GM21786 (cell line): ENCODE data around the gene PAPOLA.
A peak's percentile ranks its signal among the peaks of the same experiment; 100 is the strongest.

Experiments used
- ATAC-seq: cut with Tn5 transposase; IDR thresholded peaks from one replicate; pipeline ENCODE4 v1.9.1; 2021; ENCODE audit not compliant: unreplicated experiment

Gene PAPOLA

GRCh38 chr14:96584907-96585671 is 82.9 kb downstream of the PAPOLA start:
- no peak for ATAC-seq

DNA sequence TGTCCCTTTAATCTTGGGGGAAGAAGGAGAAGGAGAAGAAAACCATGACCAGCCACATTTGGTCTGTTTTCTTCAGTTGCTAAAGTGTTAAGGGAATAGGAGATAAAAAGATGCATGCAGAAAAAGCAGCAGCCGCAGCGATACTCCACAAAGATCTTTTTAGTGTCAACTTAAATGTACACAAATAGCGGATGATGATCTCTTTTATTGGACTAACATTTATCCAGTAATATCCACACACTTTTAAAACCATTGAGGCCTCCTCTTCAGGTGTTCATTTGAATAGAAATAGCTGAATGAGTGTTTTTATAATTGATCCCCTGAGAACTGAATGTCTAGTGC is 83.5 kb downstream of the PAPOLA start:
- no peak for ATAC-seq

GRCh38 chr14:96586056-96586455 is 83.9 kb downstream of the PAPOLA start:
- ATAC-seq = no peak

DNA sequence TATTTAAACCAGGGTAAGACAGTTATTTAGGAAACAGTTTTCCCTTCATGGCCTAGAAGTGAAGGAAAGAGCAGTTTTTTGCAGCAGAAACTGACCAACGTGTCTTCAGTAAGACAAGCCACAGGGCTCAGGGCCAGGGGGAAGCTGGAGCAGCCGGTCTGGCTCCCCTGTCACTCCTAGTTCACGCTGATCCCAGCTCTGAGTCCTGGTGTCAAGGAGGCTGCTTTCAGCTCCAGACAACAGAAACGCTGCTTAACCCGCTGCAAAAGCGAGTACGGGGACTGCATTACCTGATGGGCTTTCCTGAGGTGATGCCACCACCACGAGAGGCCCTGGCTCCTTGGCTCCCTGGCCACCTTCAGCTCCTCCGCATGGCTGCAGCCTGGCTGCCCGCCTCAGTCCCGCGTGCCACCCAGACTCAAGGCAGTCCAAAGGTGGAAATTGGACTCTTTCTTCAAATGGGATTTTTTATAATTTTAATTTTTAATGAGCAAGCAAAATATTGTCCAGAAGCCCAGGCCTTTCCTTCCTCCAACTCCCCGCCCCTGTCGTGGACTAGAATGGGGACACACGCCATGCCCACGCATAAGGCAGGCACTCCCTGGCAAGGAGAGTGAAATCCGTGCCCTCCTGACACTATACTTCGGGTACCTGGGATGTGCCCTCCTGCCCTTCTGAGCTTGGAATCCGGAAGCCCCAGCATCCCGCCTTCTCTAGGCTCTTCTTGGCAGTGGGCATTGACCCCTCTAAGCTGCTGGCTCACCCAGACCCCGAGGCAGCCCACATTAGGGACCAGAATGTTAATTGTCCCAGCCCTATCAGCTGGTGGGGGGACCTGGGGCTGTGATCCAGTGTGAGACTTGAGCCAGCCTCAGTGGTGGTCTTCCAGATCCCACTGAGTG is 85.0 kb downstream of the PAPOLA start:
- ATAC-seq = no peak

DNA sequence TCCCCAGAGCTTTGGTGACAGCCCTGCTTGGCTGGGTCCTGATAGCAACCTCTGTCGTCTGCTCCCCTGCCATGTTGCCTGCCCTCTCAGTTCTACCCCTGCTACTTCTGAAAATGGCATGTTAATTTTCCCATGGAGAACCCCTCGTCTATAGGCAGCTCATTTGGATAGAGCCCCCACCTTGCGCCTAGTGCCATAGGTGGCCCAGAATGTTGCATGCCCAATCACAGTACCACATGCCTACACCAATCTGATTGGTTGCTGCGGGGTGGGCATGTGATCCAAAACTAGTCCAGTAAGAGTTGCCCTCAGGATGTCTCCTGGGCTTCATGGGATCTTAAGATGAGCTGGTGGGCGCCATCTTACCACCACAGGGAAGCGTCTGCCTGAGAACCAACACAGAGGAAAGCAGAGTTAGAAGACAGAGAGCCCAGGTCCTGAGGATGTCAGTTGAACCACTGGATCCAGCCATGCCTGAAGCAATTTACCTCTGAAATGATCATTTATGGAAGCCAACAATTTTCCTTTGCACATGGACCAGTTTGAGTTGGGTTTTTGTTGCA is 85.7 kb downstream of the PAPOLA start:
- ATAC-seq = no peak

DNA sequence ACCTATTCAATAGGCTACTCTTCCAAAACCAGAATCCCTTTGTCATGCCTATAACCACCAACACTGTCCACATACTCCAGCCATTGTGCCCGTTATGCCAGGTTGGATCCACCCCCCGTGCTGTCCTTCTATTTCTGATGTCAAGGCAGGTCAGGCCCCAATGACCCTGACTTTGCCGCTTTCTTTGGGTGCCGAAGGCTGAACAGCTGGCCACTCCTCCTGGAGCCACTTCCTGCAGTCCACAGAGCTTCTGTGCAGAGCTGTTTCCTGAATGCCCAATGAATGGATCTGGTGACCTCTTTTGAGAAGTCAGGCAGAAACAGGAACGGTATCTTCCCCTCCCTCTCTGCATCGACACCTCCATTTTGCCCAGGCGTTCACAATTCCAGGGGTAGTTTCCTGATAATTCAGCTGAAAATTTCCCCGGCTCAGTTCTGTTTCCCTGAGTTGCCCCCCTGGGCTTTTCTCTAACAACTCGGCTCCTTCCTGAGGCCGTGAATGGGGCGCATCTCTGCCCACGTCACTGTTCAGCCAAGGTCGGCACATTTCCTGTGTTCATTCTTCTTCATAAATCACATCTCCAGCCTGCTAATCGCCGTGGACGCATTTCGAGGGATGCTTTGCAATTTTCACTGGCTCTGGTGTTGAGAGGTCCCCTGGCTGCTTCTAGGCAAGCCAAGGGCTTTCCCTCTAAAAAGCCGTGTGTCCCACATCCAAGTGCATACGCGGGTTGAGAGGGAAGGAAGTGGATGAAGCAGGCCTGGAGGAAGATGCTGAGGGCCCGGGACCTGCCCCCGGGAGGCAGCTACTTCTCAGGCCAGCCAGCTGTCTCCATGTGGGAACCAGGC is 86.5 kb downstream of the PAPOLA start:
- ATAC-seq = no peak

DNA sequence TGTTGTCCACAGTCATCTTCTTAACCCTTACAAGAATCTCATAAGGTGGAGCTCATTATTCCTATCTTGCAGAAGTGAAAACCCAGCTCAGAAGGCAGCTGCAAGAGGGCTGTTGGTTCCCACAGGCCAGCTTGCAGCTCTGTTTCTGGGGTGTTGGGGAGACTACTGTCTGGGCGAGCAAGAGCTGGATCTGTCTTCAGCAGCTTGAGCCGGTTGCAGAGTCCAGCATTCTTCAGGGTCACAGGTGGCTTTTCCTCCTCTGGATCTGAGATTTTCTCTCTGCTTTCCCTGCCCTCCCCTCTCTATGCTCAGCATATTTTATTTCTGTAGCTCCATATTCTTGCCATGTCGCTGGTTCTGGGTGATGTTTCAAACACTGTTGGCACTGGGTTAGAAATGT is 87.4 kb downstream of the PAPOLA start:
- no peak for ATAC-seq

DNA sequence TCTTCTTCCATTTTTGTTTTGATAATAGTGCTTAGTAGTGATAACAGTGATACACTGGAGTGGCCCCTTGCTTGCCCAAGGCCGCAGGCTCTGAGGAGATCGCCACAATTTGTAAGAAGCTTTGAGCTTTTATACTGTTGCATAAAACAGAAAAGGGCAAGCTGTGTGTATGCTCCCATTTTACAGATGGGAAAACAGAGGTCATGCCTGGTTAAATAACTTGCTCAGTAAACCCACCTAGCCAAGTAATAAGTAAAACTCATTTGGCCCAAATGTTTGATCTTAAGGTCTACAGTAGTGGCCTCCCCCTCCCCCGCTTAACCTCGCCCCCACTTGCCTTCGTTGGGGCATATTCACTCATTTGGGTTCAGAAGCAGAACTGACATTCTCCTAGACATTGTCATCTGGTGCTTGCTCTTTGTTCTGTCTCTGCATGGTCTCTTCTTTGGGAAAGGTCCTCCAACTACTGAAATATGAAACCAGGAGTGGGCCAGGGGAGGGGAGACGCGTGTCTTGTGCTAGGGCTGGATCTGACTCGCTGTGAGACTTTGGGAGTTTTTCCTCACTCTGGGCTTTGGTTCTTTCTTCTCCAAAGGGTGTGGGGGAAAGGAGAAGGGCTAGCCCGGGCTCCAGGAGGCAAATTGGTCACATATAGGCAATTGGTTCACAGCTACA is 88.1 kb downstream of the PAPOLA start:
- no peak for ATAC-seq

DNA sequence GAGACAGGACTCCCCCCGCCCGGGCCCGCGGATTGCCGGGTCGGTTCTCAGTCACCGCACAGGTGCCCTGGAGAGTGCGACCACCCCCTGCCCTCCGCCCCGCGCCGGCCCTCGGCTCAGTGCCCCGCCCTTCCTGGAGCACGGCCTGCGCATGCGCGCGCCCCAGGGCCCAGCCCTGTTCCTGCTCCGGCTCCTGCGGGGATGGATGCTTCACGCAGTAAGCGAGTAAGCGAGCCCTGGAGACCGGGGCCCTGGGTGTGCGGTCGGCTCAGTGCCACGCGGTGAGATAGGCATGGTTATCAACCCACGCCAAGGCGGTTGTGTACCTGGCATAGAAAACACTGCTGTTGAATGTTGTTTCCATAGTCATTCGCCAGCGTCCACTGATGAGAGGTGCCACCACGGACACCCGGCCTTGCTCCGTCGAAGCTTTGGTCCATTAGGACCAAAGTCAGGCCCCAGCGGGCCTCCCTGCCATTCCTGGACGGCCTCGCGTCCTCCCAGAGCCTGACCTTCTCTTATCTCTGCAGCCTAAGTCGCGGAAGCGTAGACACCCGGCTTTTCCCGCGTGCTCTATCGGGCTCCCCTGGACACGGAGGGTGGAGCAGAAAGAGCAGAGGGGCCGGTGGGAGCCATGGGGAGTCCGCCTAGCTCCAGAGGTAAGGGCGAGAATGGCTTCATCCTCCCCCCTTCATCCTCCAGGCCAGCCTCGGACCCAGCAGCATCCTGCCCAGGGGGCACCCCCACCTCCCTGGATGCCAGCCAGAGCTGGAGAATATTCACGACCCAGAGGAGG is 90.6 kb downstream of the PAPOLA start:
- peak; percentile 82 for ATAC-seq

DNA sequence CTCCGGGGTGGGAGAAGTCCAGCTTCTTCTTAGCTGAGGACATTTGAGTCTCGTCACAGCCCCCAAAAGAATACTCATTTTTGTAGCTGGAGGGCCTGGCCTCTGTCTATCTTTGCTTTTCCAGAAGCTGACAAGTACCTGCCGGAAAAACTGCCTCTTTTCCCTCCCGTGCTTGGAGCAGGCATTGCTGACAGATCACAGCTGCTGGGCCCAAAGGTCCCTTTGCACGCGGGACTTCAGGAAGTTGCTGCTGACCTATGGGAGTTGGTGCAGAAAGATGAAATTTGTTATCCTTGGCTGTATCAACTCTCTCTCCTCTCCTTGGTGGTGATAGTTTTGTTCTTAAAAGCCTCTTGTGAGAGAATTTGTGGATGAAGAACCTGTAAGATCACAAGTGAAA is 92.8 kb downstream of the PAPOLA start:
- ATAC-seq = no peak

DNA sequence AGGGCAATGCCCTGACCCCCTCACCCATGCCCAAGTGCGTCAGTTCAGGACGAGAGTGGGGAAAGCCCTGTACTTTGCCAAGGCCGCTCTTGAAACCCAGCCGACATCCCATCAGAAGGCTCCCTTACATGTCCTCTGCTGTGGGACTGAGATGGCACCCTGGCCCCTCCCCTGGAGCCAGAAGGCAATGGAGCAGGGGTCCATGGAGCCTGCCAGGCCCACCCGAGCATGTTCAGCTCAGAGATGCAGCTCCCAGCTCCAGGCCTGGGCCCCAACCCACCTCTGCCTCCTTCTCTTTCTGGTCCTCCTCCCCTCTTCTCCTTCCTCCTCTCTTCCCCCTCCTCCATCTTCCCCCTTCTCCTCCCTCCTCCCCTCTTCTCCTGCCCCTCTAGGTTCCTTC is 95.5 kb downstream of the PAPOLA start:
- ATAC-seq = no peak

DNA sequence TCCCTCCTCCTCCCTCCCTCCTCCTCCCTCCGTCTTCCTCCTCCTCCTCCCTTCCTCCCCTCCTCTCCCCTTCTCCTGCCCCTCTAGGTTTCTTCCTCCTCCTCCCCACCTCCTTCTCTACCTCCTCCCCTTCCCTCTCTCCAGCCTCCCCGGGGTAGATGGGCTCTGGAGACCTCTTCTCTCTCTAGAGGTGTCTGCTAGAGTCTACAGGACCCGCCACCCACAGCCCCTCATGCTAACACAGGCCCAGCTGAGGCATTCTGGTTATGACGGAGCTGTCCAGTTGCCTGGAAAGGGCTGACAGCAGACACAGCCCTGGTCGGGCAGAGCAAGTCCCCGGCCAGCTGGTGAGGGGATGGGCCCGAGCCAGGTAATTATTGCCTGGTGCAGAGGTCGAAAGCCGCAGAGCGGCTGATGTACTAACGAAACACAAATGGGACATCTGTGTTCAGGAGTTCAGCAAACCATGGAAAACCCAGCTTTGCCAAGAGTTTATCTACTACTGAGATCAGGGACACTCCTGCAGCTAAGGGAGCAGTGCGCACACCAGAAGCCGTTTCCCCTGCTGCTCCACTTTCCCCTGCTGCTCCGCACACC is 96.2 kb downstream of the PAPOLA start:
- ATAC-seq = no peak

GRCh38 chr14:96599076-96599475 is 96.9 kb downstream of the PAPOLA start:
- ATAC-seq = no peak

DNA sequence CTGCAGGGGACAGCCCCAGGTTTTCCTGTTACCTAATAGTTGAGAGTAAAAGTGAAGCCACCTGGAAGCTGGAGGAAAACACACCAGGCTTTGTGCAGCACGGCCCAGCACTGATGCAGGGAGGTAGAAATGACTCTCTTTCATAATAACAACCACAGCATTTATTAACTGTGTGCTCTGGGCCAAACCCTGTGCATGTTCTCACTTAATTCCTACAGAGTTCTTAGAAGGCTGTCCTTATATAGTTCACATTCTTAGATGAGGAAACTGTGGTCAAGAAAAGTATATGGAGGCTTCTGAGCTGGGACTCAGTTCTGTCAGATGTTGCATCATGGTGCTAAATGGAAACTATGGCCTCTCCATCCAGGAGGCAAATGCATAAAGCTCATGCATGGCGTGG is 100.0 kb downstream of the PAPOLA start:
- no peak for ATAC-seq

- no peak for ATAC-seq
Measured at GRCh38 chr14:96603350-96604255, 101.4 kb downstream of the PAPOLA start.

- no peak for ATAC-seq
Measured at GRCh38 chr14:96614481-96614881, 112.3 kb downstream of the PAPOLA start.

GRCh38 chr14:96616161-96616721 is 114.1 kb downstream of the PAPOLA start:
- no peak for ATAC-seq
